ENCODE measurements around the gene CNTN2.

The CNTN2 gene

DNA sequence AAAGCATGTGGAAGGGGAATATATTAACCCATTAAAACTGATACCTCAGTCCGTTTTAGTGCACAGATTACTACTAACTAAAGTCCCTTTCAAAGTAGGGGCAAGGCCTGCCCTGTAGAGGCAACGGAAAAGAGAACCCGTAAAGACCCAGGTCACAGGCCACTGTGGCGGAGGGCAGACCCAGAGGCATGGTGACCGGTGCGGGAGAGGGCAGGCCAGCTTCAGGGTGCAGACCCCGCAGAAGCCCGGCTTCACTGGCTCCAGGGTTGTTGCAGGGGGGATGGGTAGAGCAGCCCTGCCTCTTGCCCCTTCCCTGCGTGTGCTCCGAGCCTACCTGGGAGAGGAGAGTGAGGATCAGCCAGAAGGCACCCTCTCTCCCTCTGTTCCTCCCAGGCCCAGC, 17.7 kb downstream of the CNTN2 start:
- TF ChIP-seq CTCF (conservative IDR thresholded peaks at IDR 0.05) (no peak), ZFX (IDR thresholded peaks at IDR 0.05) (no peak)
- no peak overlapping the region for H3K27ac ChIP-seq

- H3K27ac ChIP-seq = no peak overlapping the region
- no peak for TF ChIP-seq CTCF (conservative IDR thresholded peaks at IDR 0.05)
- TF ChIP-seq ZFX (IDR thresholded peaks at IDR 0.05) = no peak
Observed at GRCh38 chr1:205061227-205061626, 18.2 kb downstream of the CNTN2 start.

- TF ChIP-seq ZFX (IDR thresholded peaks at IDR 0.05) = no peak
- TF ChIP-seq CTCF (conservative IDR thresholded peaks at IDR 0.05) = peak; percentile 94
- H3K27ac ChIP-seq = no peak overlapping the region
Observed at GRCh38 chr1:205061665-205062069, 18.7 kb downstream of the CNTN2 start.

- no peak overlapping the region for H3K27ac ChIP-seq
- TF ChIP-seq CTCF (conservative IDR thresholded peaks at IDR 0.05) (no peak), ZFX (IDR thresholded peaks at IDR 0.05) (no peak)
Observed at GRCh38 chr1:205062319-205062718, 19.3 kb downstream of the CNTN2 start.

GRCh38 chr1:205062895-205063294, 19.9 kb downstream of the CNTN2 start:
- TF ChIP-seq CTCF (conservative IDR thresholded peaks at IDR 0.05) (no peak), ZFX (IDR thresholded peaks at IDR 0.05) (no peak)
- no peak overlapping the region for H3K27ac ChIP-seq

DNA sequence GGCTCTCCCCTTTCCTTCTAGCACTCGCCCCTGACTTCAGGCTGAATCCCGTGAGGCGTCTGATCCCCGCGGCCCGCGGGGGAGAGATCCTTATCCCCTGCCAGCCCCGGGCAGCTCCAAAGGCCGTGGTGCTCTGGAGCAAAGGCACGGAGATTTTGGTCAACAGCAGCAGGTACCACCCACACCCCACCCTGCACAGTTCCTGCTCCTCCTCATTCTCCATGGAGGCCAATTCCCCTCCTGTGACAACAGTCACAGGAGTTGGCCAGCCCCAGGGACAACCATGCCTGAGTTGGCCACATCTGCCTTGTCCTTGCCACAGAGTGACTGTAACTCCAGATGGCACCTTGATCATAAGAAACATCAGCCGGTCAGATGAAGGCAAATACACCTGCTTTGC, 21.3 kb downstream of the CNTN2 start:
- TF ChIP-seq CTCF (conservative IDR thresholded peaks at IDR 0.05) = no peak
- TF ChIP-seq ZFX (IDR thresholded peaks at IDR 0.05) = no peak
- H3K27ac ChIP-seq = no peak overlapping the region

GRCh38 chr1:205064741-205065316, 21.8 kb downstream of the CNTN2 start:
- no peak overlapping the region for H3K27ac ChIP-seq
- TF ChIP-seq ZFX (IDR thresholded peaks at IDR 0.05) (no peak), CTCF (conservative IDR thresholded peaks at IDR 0.05) (no peak)
